Transverse colon (tissue), 3 donors: ENCODE data around the gene ADCY2.

ENCODE experiments used
- CTCF ChIP-seq, 5 experiments: fragments of 200-600 bp in 3 of 5; fragments of 450-650 bp in 2 of 5; sonication (generic) in 3 of 5; IDR thresholded peaks; 1 replicate in 2 of 5; 2 replicates in 3 of 5; pipeline ENCODE4 v1.5.1; 2016 to 2017; ENCODE audit warnings: antibody characterized with exemption in 5 of 5, inconsistent platforms in 3 of 5, mild to moderate bottlenecking in 2 of 5, moderate library complexity in 1 of 5
- POLR2A ChIP-seq: fragments of 450-650 bp; IDR thresholded peaks from one replicate; pipeline ENCODE4 v1.6.1; 2016; ENCODE audit warnings: antibody characterized with exemption, mild to moderate bottlenecking, moderate library complexity

- TF ChIP-seq POLR2A (no peak), CTCF (IDR thresholded peaks at IDR 0.05) (no peak)
Observed at GRCh38 chr5:7609726-7610125, 213.8 kb downstream of the ADCY2 start.
